SK-N-MC (cell line): ENCODE measurements around the gene C4orf51.

Experiments used
- EZH2 ChIP-seq: fragments of 200-600 bp; sonication (generic); IDR thresholded peaks from one replicate; pipeline ENCODE4 v1.6.1; 2017; ENCODE audit warnings: antibody characterized with exemption
- POLR2AphosphoS5 ChIP-seq: IDR thresholded peaks from 2 replicates; pipeline ENCODE4 v1.6.1; 2012; ENCODE audit warnings: mild to moderate bottlenecking, low read depth, low read length, borderline replicate concordance

- no peak for TF ChIP-seq POLR2AphosphoS5
- no peak for TF ChIP-seq EZH2
Measured at GRCh38 chr4:145740806-145741205, 60.9 kb downstream of the C4orf51 start.
